ENCODE data around the gene LONP2.

- no peak for TF ChIP-seq CTCF (conservative IDR thresholded peaks at IDR 0.05; ENCODE audit: low read depth, low read length)
- no peak for TF ChIP-seq EZH2phosphoT487 (IDR thresholded peaks at IDR 0.05; ENCODE audit: borderline replicate concordance, low read length)
- TF ChIP-seq EZH2 (IDR thresholded peaks at IDR 0.05; ENCODE audit: low read length, unreplicated experiment), result no peak
Measured at GRCh38 chr16:48361012-48361411, 116.9 kb downstream of the LONP2 start.
